Heart right ventricle (tissue), 16 donors: ENCODE results near the gene CALD1. TPM values are rescaled to one million over a fixed set of nuclear protein-coding genes. Genes with fewer than 3 reads are reported as not detected.

Experiments
- ATAC-seq, 8 donors: fragments of 200-7000 bp; cut with Tn5 transposase; one replicate each; pipeline ENCODE4 v1.9.1; 2020; ENCODE audit warnings: mild to moderate bottlenecking in 8 of 8, moderate library complexity in 8 of 8, moderate number of reproducible peaks in 1 of 8
- DNase-seq, 2 donors: peaks; one replicate each; pipeline ENCODE4 v3.0.0-alpha.2; 2020
- H3K27ac ChIP-seq, 10 donors: fragments of 200-600 bp; sonication (generic) in 2 of 10; one replicate each; pipeline versions ENCODE4 v1.5.0 to v1.8.0; 2020 to 2022; ENCODE audit warnings: mild to moderate bottlenecking in 3 of 10
- H3K27me3 ChIP-seq, 7 donors: fragments of 200-600 bp; one replicate each; pipeline ENCODE4 v1.8.0; 2021 to 2022; ENCODE audit warnings: mild to moderate bottlenecking in 2 of 7
- H3K36me3 ChIP-seq, 9 donors: fragments of 200-600 bp; sonication (generic) in 1 of 9; one replicate each; pipeline versions ENCODE4 v1.5.0 to v1.8.0; 2020 to 2022; ENCODE audit warnings: mild to moderate bottlenecking in 2 of 9
- H3K4me1 ChIP-seq, 9 donors: fragments of 200-600 bp; sonication (generic) in 1 of 9; one replicate each; pipeline versions ENCODE4 v1.5.0 to v1.8.0; 2020 to 2022; ENCODE audit warnings: mild to moderate bottlenecking in 4 of 9
- H3K4me3 ChIP-seq, 10 donors: fragments of 200-600 bp; sonication (generic) in 2 of 10; one replicate each; pipeline versions ENCODE4 v1.5.0 to v1.8.0; 2020 to 2022; ENCODE audit warnings: mild to moderate bottlenecking in 7 of 10, moderate library complexity in 2 of 10
- H3K9me3 ChIP-seq, 11 donors: fragments of 200-600 bp in 10 of 11; sonication (generic) in 2 of 11; one replicate each; pipeline versions ENCODE4 v1.5.0 to v1.8.0; 2013 to 2022; ENCODE audit warnings: mild to moderate bottlenecking in 2 of 11, control low read depth in 1 of 11, moderate library complexity in 1 of 11
- WGBS, 2 donors: extraction: QIAGEN DNeasy Blood & Tissue Kit; methylation state at CpG; one replicate each; pipeline ENCODE4 v1.1.7; 2013; ENCODE audit warnings: inconsistent platforms in 1 of 2; 5-methylcytosine and 5-hydroxymethylcytosine counted together
- intact Hi-C, 10 donors: fragments of 100-400 bp; cut with DNase I; formaldehyde crosslinking; loops; one replicate each; pipeline versions ENCODE4 v1.11.1 to v1.14.2; 2022
- polyA plus RNA-seq, 2 donors: library from polyadenylated mRNA; stranded (reverse); fragments of 200-250 nt; gene quantifications; one replicate each; pipeline ENCODE4 v1.2.3, GENCODE V29; 2013
- total RNA-seq, 10 donors: library from RNA; stranded (reverse); fragmentation: NEBNext Ultra II Directional in 3 of 10; extraction: Animal tissue kit (Norgen Biotek cat#: 25700) in 3 of 10; gene quantifications; one replicate each; pipeline versions ENCODE4 v1.2.1 to v1.2.4, GENCODE V29; 2021 to 2023
- TF ChIP-seq, protein P1 (sequence below), 9 donors: fragments of 200-600 bp; sonication (generic) in 2 of 9; IDR thresholded peaks; one replicate each; pipeline versions ENCODE4 v1.5.0 to v1.8.0; 2021 to 2022; ENCODE audit warnings: antibody characterized with exemption in 9 of 9, mild to moderate bottlenecking in 5 of 9, moderate library complexity in 1 of 9
- donor health status: Arrhythmogenic right ventricular cardiomyopathy.
- donor health status: ischemic (EF 13 %, LVEDD 7.1; RV severe dilation, severe dysfunction).
- donor health status: healthy with polysubstance abuse.
- donor health status: DM: no; HTN: yes; CAD: no.
- donor health status: DM: no; HTN: no; CAD: no.
- donor health status: ischemic (EF 25% LVEDD 6.9; RV normal size, moderate dysfunction).
- donor health status: ischemic (EF 25% LVEDD 5.7; RV mildly dilated, moderate dysfunction).
- donor health status: healthy.
- donor health status: DM: yes; HTN: yes; CAD: no.
- donor health status: Ischemic cardiomyopathy.
- donor health status: ischemic (EF 35%, LVEDD 5.7; RV mildly dilated, moderate dysfunction).
- donor health status: nonischemic (EF 11% LVEDD 7.7; RV severe dilation, severe dysfunction).
- donor health status: DM: yes; HTN: yes; CAD: no.
- donor health status: PGD.
- donor health status: ischemic (EF 29% LVEDD 5.4; RV normal size, mild dysfunction).
- donor health status: nonischemic (EF 23%, LVEDD 6.1; RV moderate dilation, normal function).

Gene CALD1
- total and polyA plus RNA-seq, 12 donors: 69.9 to 180 (median 126) TPM

DNA sequence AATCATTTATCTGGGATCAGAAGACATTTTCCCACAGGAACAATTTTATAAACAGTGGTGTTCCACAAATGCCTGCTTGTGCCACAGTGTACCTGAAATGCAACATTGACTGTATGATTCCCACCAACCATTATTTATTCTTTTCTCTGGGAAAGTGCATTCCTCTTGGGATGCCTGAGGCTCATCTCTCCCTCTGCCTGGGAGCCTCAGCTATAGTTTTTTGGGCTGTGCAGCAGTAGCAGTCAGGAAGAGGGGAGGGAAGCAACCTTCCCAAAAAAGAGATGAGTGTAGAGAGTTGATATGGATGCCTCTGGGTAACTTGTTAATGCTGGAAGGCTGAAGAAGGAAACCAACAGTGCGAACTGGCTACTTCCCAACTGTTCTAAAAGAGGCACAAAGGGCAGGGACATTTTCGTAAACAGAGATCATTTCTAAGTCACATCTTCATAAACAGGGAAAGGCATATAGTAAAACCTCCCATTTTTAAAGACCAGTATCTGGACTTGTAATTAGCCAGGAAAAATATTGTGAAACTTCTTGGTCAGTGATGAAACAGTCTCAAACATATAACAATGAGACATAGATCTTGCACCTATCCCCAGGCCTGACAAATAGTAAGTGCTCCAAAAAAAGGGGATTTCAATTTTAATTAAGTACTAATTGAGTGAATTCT lies 1.4 kb upstream of the CALD1 start:
- Histone ChIP-seq H3K4me1 (peaks cover 6 to 48% (median 36%) of the 10 kb centered on the region in 9 donors), H3K9me3 (no peaks in the 10 kb centered on the region), H3K36me3 (no peaks in the 10 kb centered on the region), H3K27me3 (no peaks in the 10 kb centered on the region), H3K4me3 (peak overlapping the region in 1 of 10 donors; percentile 69), H3K27ac (peak overlapping the region; percentile 75 to 97 (median 90))
- 19 to 33% methylated on average over 2 of the region's 2 CpGs for WGBS, 2 donors
- intact Hi-C loops: loop anchor here in 1 of 10 donors (5.0 kb wide), 1 partner anchor 164 kb away; no protein-coding TSS in a partner anchor
- no peak for DNase-seq
- TF ChIP-seq, protein P1, sequence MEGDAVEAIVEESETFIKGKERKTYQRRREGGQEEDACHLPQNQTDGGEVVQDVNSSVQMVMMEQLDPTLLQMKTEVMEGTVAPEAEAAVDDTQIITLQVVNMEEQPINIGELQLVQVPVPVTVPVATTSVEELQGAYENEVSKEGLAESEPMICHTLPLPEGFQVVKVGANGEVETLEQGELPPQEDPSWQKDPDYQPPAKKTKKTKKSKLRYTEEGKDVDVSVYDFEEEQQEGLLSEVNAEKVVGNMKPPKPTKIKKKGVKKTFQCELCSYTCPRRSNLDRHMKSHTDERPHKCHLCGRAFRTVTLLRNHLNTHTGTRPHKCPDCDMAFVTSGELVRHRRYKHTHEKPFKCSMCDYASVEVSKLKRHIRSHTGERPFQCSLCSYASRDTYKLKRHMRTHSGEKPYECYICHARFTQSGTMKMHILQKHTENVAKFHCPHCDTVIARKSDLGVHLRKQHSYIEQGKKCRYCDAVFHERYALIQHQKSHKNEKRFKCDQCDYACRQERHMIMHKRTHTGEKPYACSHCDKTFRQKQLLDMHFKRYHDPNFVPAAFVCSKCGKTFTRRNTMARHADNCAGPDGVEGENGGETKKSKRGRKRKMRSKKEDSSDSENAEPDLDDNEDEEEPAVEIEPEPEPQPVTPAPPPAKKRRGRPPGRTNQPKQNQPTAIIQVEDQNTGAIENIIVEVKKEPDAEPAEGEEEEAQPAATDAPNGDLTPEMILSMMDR (IDR thresholded peaks at IDR 0.05): no peak
- peak in 5 of 8 donors; percentile 3 to 27 (median 16) for ATAC-seq

DNA sequence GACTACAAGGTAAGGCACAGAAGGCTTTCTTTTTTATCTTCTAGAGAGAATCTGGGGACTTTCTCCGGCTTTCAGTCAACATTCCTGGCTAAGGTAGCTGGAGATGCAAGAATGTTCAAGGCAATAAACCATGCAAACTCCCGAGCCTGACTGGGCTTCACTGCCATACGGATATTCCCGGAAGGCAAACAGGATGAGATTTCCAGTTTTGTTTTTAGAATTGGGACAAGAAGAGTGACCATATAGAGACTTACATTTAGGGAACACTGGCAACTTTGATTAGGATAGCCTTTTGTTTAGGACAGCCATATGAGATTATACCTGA lies 269 bp downstream of the CALD1 start:
- intact Hi-C loops: loop anchor here in 7 of 10 donors (5.0 to 10.0 kb wide), 9 partner anchors 48 to 163 kb away; no protein-coding TSS in a partner anchor
- Histone ChIP-seq H3K36me3 (peaks cover 0 to 12% (median 0%) of the 10 kb centered on the region in 9 donors), H3K27ac (peak overlapping the region; percentile 75 to 97 (median 90)), H3K4me3 (peak overlapping the region; percentile 50 to 80 (median 68)), H3K4me1 (peaks cover 6 to 65% (median 44%) of the 10 kb centered on the region in 9 donors), H3K27me3 (no peaks in the 10 kb centered on the region), H3K9me3 (no peaks in the 10 kb centered on the region)
- ATAC-seq: peak in 7 of 8 donors; percentile 3 to 31 (median 24)
- 7 to 11% methylated on average over 4 of the region's 4 CpGs for WGBS, 2 donors
- TF ChIP-seq, protein P1 (IDR thresholded peaks at IDR 0.05): no peak
- DNase-seq: no peak

DNA sequence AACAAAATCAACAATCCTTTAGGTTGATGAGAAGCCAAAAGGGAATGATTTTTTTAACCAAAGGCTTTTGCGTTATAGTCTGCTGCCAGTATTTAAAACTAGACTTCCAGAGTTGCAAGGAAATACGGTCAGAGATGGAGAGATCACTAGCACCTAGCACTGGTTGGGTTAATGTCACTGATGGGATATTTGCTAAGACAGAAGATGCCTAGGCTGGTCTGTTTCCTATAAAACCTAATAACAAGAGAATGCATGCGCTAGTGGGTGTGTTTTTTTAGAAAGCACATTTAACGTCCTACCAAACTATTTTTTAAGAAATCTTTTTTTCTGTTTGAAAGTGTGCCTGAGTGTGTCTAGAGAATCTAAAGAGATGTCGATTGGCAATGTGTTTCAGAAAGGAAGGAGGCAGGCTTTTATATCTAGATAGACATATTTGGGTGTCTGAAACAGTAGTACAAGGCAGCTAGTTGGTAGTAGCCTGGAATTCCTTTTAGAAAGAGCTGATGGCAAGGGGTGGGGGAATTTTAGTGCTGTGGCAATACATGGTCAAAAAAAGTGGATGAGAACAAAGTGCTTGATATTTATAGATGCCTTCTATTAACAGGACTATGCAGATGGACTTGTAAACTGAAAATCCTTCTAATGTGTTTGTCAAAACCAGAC lies 863 bp downstream of the CALD1 start:
- WGBS, 2 donors: 5 to 9% methylated on average over 5 of the region's 5 CpGs
- Histone ChIP-seq H3K27me3 (no peaks in the 10 kb centered on the region), H3K27ac (peak overlapping the region; percentile 75 to 97 (median 90)), H3K4me1 (peaks cover 6 to 70% (median 50%) of the 10 kb centered on the region in 9 donors), H3K9me3 (no peaks in the 10 kb centered on the region), H3K36me3 (peaks cover 0 to 18% (median 0%) of the 10 kb centered on the region in 9 donors), H3K4me3 (peak overlapping the region; percentile 50 to 80 (median 68))
- intact Hi-C loops: loop anchor here in 7 of 10 donors (5.0 to 10.0 kb wide), 8 partner anchors 47 to 155 kb away; no protein-coding TSS in a partner anchor
- TF ChIP-seq, protein P1 (IDR thresholded peaks at IDR 0.05): no peak
- ATAC-seq (peak in 6 of 8 donors; percentile 36 to 66 (median 55)), DNase-seq (no peak)

DNA sequence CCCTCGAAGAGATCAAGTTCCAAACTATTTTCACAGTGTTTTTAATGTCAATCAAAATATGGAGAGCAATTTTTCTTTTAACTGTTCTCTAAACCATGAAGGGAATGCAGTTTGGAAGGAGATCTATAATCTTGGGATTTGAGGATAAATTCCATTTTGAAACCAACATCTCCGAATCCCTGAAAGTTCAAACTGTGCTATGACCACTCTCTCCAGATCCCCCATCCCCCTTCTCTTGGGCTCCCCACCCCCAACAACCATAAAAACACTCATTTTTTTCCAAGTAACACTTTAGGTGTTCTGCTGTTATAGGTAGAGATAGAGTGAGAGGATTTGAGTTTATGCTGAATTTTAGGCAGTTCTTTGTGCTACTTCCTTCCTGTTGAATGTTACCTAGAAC lies 1.7 kb downstream of the CALD1 start:
- intact Hi-C loops: loop anchor here in 7 of 10 donors (5.0 to 10.0 kb wide), 8 partner anchors 46 to 154 kb away; no protein-coding TSS in a partner anchor
- ATAC-seq: no peak
- WGBS, 2 donors: 15 to 25% methylated on average over 2 of the region's 2 CpGs
- H3K27me3 ChIP-seq: no peaks in the 10 kb centered on the region
- TF ChIP-seq, protein P1 (IDR thresholded peaks at IDR 0.05): no peak
- H3K4me3 ChIP-seq: peak overlapping the region; percentile 50 to 80 (median 68)
- H3K36me3 ChIP-seq: peaks cover 0 to 18% (median 0%) of the 10 kb centered on the region in 9 donors
- DNase-seq: no peak
- no peaks in the 10 kb centered on the region for H3K9me3 ChIP-seq
- peak overlapping the region; percentile 21 to 97 (median 90) for H3K27ac ChIP-seq
- H3K4me1 ChIP-seq: peaks cover 6 to 79% (median 59%) of the 10 kb centered on the region in 9 donors
